Measurements from ENCODE around the gene STARD5.

Gene STARD5

GRCh38 chr15:81288040-81288439 lies 35.9 kb downstream of the STARD5 start:
- H3K27me3 ChIP-seq (ENCODE audit: control insufficient read depth, insufficient read depth, low read length): no peaks in the 10 kb centered on the region
- no peaks in the 10 kb centered on the region for H3K9me3 ChIP-seq (ENCODE audit: control insufficient read depth, low read depth, low read length)
- no peaks in the 10 kb centered on the region for H3K4me1 ChIP-seq (ENCODE audit: control insufficient read depth, low read depth, low read length)
- no peak overlapping the region for H3K27ac ChIP-seq (ENCODE audit: low read length)
- no peak overlapping the region for H3K4me3 ChIP-seq (ENCODE audit: low read length)
- no peaks in the 10 kb centered on the region for H3K36me3 ChIP-seq (ENCODE audit: control insufficient read depth, low read depth, low read length)
- H3K9ac ChIP-seq (ENCODE audit: low read length): no peak overlapping the region

GRCh38 chr15:81286621-81287121 lies 37.3 kb downstream of the STARD5 start:
- Histone ChIP-seq H3K4me1 (ENCODE audit: control insufficient read depth, low read depth, low read length) (no peaks in the 10 kb centered on the region), H3K27me3 (ENCODE audit: control insufficient read depth, insufficient read depth, low read length) (no peaks in the 10 kb centered on the region), H3K9me3 (ENCODE audit: control insufficient read depth, low read depth, low read length) (no peaks in the 10 kb centered on the region), H3K4me3 (ENCODE audit: low read length) (no peak overlapping the region), H3K27ac (ENCODE audit: low read length) (no peak overlapping the region), H3K9ac (ENCODE audit: low read length) (no peak overlapping the region), H3K36me3 (ENCODE audit: control insufficient read depth, low read depth, low read length) (no peaks in the 10 kb centered on the region)

DNA sequence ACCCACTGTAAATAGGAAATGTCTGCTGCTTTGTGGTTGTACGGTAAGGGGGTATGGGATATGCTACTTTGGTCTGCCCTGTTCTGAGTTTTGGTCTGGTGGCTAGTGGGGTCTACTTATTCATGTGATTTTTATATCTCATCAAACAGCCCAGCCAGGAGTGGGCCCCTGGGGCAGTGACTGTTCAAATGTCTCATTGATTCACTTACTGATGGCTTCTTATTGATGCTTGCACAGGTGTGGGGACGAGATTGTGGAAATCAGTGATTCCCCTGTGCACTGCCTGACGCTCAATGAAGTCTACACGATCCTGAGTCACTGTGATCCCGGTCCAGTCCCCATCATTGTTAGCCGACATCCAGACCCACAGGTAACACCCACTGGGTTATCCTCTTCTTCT lies 38.5 kb downstream of the STARD5 start:
- no peak overlapping the region for H3K27ac ChIP-seq (ENCODE audit: low read length)
- H3K4me1 ChIP-seq (ENCODE audit: control insufficient read depth, low read depth, low read length): no peaks in the 10 kb centered on the region

GRCh38 chr15:81284256-81285031 lies 39.5 kb downstream of the STARD5 start:
- Histone ChIP-seq H3K36me3 (ENCODE audit: control insufficient read depth, low read depth, low read length) (no peaks in the 10 kb centered on the region), H3K9ac (ENCODE audit: low read length) (no peak overlapping the region), H3K4me1 (ENCODE audit: control insufficient read depth, low read depth, low read length) (no peaks in the 10 kb centered on the region), H3K27ac (ENCODE audit: low read length) (no peak overlapping the region), H3K27me3 (ENCODE audit: control insufficient read depth, insufficient read depth, low read length) (no peaks in the 10 kb centered on the region), H3K4me3 (ENCODE audit: low read length) (no peak overlapping the region), H3K9me3 (ENCODE audit: control insufficient read depth, low read depth, low read length) (no peaks in the 10 kb centered on the region)

More for the DNA sequence above, 38.5 kb downstream of the STARD5 start:
- H3K9ac ChIP-seq (ENCODE audit: low read length): no peak overlapping the region
- H3K4me3 ChIP-seq (ENCODE audit: low read length): no peak overlapping the region
- H3K9me3 ChIP-seq (ENCODE audit: control insufficient read depth, low read depth, low read length): no peaks in the 10 kb centered on the region
- no peaks in the 10 kb centered on the region for H3K27me3 ChIP-seq (ENCODE audit: control insufficient read depth, insufficient read depth, low read length)
- no peaks in the 10 kb centered on the region for H3K36me3 ChIP-seq (ENCODE audit: control insufficient read depth, low read depth, low read length)

DNA sequence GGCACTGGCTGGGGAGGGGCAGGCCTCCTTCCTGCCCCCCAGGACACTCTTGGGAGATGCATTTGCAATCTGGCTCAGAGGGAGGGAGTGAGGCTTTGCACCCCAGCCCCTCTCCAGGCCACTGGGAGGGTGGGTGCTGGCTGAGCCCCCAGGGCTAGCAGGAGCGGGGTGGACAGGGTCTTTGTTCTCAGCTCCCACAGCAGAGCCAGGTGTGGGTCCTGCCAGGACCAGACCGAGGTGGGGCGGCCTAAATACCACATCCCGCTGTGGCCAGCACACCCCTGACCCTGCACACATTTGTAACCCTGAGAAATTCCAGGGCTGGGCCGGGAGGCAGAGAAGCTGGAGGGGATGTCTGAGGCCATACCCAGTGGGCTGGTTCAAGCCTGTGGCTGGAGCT lies 41.0 kb downstream of the STARD5 start:
- Histone ChIP-seq H3K36me3 (ENCODE audit: control insufficient read depth, low read depth, low read length) (no peaks in the 10 kb centered on the region), H3K4me3 (ENCODE audit: low read length) (no peak overlapping the region), H3K27me3 (ENCODE audit: control insufficient read depth, insufficient read depth, low read length) (no peaks in the 10 kb centered on the region), H3K9ac (ENCODE audit: low read length) (no peak overlapping the region), H3K27ac (ENCODE audit: low read length) (no peak overlapping the region), H3K9me3 (ENCODE audit: control insufficient read depth, low read depth, low read length) (no peaks in the 10 kb centered on the region), H3K4me1 (ENCODE audit: control insufficient read depth, low read depth, low read length) (no peaks in the 10 kb centered on the region)

- H3K4me1 ChIP-seq (ENCODE audit: control insufficient read depth, low read depth, low read length): no peaks in the 10 kb centered on the region
- H3K9ac ChIP-seq (ENCODE audit: low read length): no peak overlapping the region
- no peaks in the 10 kb centered on the region for H3K27me3 ChIP-seq (ENCODE audit: control insufficient read depth, insufficient read depth, low read length)
- H3K27ac ChIP-seq (ENCODE audit: low read length): no peak overlapping the region
- H3K36me3 ChIP-seq (ENCODE audit: control insufficient read depth, low read depth, low read length): no peaks in the 10 kb centered on the region
- peaks cover under 1% of the 10 kb centered on the region for H3K9me3 ChIP-seq (ENCODE audit: control insufficient read depth, low read depth, low read length)
- no peak overlapping the region for H3K4me3 ChIP-seq (ENCODE audit: low read length)
These were observed 41.4 kb downstream of the STARD5 start for GRCh38 chr15:81282606-81282895.

GRCh38 chr15:81281766-81282605 lies 42.0 kb downstream of the STARD5 start:
- Histone ChIP-seq H3K9ac (ENCODE audit: low read length) (no peak overlapping the region), H3K4me3 (ENCODE audit: low read length) (no peak overlapping the region), H3K9me3 (ENCODE audit: control insufficient read depth, low read depth, low read length) (peaks cover 6% of the 10 kb centered on the region), H3K27ac (ENCODE audit: low read length) (no peak overlapping the region), H3K36me3 (ENCODE audit: control insufficient read depth, low read depth, low read length) (no peaks in the 10 kb centered on the region), H3K27me3 (ENCODE audit: control insufficient read depth, insufficient read depth, low read length) (no peaks in the 10 kb centered on the region), H3K4me1 (ENCODE audit: control insufficient read depth, low read depth, low read length) (no peaks in the 10 kb centered on the region)

GRCh38 chr15:81281456-81281735 lies 42.5 kb downstream of the STARD5 start:
- H3K36me3 ChIP-seq (ENCODE audit: control insufficient read depth, low read depth, low read length): no peaks in the 10 kb centered on the region
- no peak overlapping the region for H3K9ac ChIP-seq (ENCODE audit: low read length)
- H3K27me3 ChIP-seq (ENCODE audit: control insufficient read depth, insufficient read depth, low read length): no peaks in the 10 kb centered on the region
- H3K9me3 ChIP-seq (ENCODE audit: control insufficient read depth, low read depth, low read length): peaks cover 7% of the 10 kb centered on the region
- no peaks in the 10 kb centered on the region for H3K4me1 ChIP-seq (ENCODE audit: control insufficient read depth, low read depth, low read length)
- H3K27ac ChIP-seq (ENCODE audit: low read length): no peak overlapping the region
- H3K4me3 ChIP-seq (ENCODE audit: low read length): no peak overlapping the region

GRCh38 chr15:81280696-81281455 lies 43.1 kb downstream of the STARD5 start:
- no peak overlapping the region for H3K4me3 ChIP-seq (ENCODE audit: low read length)
- H3K27ac ChIP-seq (ENCODE audit: low read length): no peak overlapping the region
- peaks cover 7% of the 10 kb centered on the region for H3K9me3 ChIP-seq (ENCODE audit: control insufficient read depth, low read depth, low read length)
- no peak overlapping the region for H3K9ac ChIP-seq (ENCODE audit: low read length)
- no peaks in the 10 kb centered on the region for H3K4me1 ChIP-seq (ENCODE audit: control insufficient read depth, low read depth, low read length)
- H3K27me3 ChIP-seq (ENCODE audit: control insufficient read depth, insufficient read depth, low read length): no peaks in the 10 kb centered on the region
- H3K36me3 ChIP-seq (ENCODE audit: control insufficient read depth, low read depth, low read length): no peaks in the 10 kb centered on the region

GRCh38 chr15:81279621-81280485 lies 44.1 kb downstream of the STARD5 start:
- no peaks in the 10 kb centered on the region for H3K27me3 ChIP-seq (ENCODE audit: control insufficient read depth, insufficient read depth, low read length)
- H3K9ac ChIP-seq (ENCODE audit: low read length): no peak overlapping the region
- H3K4me1 ChIP-seq (ENCODE audit: control insufficient read depth, low read depth, low read length): no peaks in the 10 kb centered on the region
- H3K36me3 ChIP-seq (ENCODE audit: control insufficient read depth, low read depth, low read length): no peaks in the 10 kb centered on the region
- H3K27ac ChIP-seq (ENCODE audit: low read length): no peak overlapping the region
- H3K4me3 ChIP-seq (ENCODE audit: low read length): no peak overlapping the region
- H3K9me3 ChIP-seq (ENCODE audit: control insufficient read depth, low read depth, low read length): peaks cover 7% of the 10 kb centered on the region

Measured in iPS-18a (cell line).